Activated naive CD4-positive, alpha-beta T cell (primary cell): ENCODE results near the gene CYP2D6.
"Not testable (repeated sequence)": the region's sequence is repeated elsewhere in the genome, so short reads cannot be mapped to it uniquely, and the experiment has no call there.

Experiments used
- DNase-seq, 4 experiments: peaks; one replicate each; lab custom pipeline; 2025; lab: John Stamatoyannopoulos, UW

The CYP2D6 gene

DNA sequence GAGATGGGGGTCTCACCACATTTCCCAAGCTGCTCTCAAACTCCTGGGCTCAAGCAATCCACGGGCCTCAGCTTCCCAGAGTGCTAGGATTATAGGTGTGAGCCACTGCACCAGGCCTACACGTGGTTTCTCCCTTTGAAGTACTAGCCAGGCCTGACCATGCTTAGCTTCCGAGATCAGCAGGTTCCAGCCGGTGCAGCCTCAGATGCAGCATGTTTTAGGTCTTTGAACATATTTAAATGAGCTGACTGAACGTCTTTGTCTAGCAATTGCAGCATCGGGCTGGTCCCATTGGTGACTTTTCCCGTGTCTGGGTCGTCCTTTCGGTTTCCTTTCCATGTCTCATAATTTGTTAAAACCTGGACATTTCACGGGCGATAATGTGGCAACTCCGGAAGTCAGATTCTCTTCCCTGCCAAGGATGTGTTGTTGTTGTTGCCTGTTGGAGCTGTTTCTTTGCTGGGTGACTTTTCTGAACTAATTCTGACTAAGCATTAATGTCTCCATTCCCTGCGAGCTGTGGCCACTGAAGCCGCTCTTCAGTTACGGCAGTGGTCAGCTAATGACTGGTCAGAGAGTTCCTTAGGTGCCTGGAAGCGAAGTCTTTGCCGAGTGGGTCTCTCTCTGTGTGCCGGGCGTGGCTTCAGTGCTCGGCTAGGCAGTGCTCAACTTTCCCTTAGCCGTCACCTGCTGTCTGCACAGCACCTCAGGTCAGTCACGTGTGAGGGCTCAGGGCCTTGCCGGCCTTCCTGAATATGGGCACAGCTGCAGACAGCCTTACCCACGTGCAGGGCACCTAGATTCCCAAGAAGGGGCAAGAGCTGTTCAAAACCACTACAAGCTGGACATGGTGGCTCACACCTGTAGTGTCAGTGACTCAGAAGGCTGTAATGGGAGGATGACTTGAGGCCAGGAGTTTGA, 3.8 kb upstream of the CYP2D6 start:
- no peak for DNase-seq

- DNase-seq, result no peak
These were observed 1.8 kb upstream of the CYP2D6 start for GRCh38 chr22:42132457-42132856.

DNA sequence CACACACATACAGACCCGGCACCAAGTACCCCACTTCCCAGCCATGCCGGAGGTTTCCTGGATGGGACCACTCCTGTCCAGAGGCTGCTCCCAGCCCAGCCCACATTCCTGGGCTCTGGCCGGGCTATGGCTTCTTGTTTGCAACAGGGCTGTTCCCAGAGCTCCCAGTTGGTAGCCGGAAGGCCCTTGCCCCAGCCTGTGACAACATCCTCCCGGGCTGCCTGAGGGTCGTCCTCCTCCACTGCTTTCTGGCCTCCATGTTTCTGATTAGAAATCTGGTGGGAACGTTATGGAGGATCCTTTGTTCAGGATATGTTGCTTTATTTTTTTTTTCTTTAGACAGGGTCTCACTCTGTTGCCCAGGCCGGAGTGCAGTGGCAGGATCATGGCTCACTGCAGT, 952 bp upstream of the CYP2D6 start:
- DNase-seq, result no peak

DNA sequence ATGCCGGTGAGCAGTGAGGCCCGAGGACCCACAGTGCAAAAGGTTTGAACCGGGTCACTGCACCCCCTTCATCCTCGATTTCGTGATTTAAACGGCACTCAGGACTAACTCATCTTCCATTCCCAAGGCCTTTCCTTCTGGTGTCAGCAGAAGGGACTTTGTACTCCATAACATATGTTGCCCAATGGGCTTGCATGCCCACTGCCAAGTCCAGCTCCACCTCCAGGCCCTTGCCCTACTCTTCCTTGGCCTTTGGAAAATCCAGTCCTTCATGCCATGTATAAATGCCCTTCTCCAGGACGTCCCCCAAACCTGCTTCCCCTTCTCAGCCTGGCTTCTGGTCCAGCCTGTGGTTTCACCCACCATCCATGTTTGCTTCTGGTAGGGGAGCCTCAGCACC, 428 bp downstream of the CYP2D6 start:
- not testable (repeated sequence) for DNase-seq

DNA sequence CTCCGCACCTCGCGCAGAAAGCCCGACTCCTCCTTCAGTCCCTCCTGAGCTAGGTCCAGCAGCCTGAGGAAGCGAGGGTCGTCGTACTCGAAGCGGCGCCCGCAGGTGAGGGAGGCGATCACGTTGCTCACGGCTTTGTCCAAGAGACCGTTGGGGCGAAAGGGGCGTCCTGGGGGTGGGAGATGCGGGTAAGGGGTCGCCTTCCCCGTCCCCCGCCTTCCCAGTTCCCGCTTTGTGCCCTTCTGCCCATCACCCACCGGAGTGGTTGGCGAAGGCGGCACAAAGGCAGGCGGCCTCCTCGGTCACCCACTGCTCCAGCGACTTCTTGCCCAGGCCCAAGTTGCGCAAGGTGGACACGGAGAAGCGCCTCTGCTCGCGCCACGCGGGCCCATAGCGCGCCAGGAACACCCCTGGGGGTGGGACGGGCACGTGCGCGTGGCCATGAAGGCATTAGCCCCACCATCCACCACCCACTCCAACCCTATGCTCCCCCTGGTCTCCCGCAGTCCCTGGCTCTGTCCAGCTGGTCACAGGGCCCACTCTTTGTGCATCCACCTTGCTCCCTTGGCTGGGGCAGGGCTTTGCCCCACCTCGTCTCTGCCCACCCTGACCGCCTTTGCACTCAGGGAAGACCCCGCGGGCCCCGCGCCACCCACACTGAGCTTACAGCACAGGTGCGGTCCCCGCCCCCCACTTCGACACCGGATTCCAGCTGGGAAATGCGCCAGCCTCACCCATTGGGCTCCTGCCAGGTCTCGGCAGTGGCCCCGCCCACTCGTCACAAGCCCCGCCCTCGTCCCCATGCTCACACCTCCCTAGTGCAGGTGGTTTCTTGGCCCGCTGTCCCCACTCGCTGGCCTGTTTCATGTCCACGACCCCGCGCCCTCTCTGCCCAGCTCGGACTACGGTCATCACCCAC, 1.6 kb downstream of the CYP2D6 start:
- not testable (repeated sequence) for DNase-seq

GRCh38 chr22:42128007-42128406, 2.6 kb downstream of the CYP2D6 start:
- DNase-seq, result not testable (repeated sequence)

DNA sequence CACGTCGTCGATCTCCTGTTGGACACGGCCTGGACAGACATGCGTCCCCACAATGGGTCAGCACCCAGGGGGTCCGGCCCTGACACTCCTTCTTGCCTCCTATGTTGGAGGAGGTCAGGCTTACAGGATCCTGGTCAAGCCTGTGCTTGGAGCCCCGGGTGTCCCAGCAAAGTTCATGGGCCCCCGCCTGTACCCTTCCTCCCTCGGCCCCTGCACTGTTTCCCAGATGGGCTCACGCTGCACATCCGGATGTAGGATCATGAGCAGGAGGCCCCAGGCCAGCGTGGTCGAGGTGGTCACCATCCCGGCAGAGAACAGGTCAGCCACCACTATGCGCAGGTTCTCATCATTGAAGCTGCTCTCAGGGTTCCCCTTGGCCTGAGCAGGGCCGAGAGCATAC, 3.0 kb downstream of the CYP2D6 start:
- no peak for DNase-seq

- not testable (repeated sequence) for DNase-seq
These were observed 7.1 kb downstream of the CYP2D6 start for GRCh38 chr22:42123529-42123928.

DNA sequence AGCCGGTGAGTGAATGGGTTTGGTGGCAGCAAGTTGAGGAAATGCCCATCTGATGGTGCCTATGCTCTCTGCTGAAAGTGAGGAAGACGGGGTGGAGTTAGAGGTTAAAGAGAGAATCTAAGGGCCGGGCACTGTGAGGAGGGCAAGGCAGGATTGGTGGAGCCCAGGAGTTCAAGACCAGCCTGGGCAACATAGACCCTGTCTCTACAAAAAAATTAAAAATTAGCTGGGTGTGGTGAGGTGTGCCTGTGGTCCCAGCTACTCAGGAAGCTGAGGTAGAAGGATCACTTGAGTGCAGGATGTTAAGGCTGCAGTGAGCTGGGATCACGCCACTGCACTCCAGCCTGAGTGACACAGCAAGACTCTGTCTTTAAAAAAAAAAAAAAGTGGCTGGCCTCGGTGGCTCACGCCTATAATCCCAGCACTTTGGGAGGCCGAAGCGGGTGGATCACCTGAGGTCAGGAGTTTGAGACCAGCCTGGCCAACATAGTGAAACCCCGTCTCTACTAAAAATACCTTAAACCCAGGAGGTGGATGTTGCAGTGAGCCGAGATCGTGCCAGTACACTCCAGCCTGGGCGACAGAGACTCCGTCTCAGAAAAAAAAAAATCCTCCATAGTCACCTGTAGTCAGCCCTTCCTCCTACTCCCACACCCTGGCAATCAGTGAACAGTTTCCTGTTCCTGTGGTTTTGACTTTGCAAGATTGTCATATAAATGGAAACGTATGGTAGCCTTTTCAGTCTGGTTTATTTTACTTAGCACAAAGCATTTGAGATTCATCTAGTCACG, 10.2 kb downstream of the CYP2D6 start:
- not testable (repeated sequence) for DNase-seq

DNA sequence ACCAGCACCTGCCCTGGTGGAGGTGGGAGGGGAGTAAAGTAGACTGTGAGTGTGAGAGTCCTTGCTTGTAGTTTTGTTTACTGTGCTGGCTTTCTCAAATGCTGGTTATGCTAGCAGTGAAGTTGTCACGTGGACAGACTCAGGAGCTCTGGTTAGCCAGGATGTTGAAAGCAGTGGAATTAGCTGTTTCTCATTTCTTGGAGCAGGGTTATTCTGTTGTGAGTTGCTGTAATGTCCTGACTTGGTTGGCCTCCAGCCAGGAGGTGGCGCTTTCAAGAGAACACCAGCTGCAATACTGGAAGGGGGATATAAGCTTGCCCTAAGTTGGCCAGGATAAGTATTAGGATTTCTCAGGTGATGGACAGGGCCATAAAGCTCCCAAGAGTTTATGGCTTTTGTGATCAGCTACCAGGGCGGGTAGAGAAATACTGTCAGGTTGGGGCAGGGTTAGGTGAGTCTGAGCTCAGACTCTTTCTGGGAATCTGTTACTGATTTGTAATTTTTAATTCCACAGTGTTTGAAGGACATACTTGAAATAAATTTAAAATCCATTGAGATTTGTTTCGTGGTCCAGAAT, 13.7 kb downstream of the CYP2D6 start:
- DNase-seq, result no peak

DNA sequence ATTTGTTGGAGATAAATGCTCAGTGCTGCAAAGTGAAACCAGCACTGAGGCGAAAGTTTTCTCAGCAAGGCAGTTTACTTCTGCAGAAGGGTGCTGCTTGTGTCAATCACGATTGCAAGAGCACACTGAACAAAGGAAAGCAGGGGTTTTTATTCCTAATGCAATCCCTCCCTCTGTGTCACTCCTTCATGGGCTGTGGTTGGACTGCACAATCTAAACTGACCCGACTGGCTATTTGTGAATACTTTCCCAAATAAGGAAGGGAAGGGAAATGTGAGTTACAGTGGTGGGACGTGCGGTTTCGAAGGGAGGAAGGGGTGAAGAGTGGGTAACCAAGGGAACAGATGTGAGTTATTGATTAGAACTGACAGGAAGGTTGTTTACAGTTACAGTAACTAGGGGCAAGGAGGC, 15.2 kb downstream of the CYP2D6 start:
- DNase-seq, result not testable (repeated sequence)

GRCh38 chr22:42114721-42115120, 15.9 kb downstream of the CYP2D6 start:
- no peak for DNase-seq

- not testable (repeated sequence) for DNase-seq
These were observed 17.8 kb downstream of the CYP2D6 start for GRCh38 chr22:42112793-42113192.

DNA sequence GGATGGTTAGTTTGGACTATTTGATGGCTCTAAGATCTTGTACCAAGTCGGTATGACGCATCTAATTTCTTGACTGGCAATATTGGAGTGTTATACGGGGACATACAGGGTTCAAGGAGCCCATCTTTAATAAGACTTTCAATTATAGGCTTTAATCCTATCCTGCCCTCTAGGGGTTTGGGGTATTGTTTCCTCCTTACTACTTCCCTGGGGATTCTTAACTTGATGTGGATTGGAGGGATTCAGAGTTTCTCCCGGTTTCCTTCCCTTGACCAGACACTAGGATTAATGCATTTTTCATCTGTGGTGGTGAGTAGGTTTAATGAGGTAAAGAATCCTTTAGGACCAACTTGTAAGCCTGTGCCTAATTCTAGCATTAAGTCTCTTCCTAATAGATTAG, 18.8 kb downstream of the CYP2D6 start:
- DNase-seq, result no peak

DNA sequence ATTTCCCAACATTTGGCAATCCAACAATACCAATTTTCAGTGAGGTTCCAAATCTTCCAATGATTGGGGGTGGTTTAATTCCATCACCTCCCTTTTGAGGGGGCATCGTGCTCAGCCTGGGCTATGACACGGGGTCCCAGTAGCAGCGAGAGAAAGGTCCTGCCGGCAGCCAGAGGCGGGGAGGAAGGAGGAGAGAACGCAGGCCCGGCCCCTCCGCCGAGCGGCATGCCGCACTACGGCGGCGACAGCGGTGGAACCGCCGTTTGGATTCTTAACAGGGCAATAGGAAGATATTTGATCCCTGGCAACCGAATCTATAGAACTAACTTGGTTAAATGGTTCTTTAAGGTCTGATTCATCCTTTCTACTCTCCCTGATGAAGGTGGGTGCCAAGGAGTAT, 21.8 kb downstream of the CYP2D6 start:
- no peak for DNase-seq

DNA sequence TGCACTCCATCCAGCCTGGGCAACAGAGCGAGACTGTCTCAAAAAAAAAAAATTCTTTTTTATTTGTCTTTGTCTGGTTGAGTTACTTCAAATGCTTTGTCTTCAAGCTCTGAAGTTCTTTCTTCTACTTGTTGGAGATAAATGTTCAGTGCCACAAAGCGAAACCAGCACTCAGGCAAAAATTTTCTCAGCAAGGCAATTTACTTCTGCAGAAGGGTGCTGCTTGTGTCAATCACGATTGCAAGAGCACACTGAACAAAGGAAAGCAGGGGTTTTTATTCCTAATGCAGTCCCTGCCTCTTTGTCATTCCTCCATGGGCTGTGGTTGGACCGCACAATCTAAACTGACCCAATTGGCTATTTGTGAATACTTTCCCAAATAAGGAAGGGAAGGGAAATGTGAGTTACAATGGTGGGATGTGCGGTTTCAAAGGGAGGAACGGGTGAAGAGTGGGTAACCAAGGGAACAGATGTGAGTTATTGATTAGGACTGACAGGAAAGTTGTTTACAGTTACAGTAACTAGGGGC, 26.2 kb downstream of the CYP2D6 start:
- DNase-seq, result not testable (repeated sequence)

DNA sequence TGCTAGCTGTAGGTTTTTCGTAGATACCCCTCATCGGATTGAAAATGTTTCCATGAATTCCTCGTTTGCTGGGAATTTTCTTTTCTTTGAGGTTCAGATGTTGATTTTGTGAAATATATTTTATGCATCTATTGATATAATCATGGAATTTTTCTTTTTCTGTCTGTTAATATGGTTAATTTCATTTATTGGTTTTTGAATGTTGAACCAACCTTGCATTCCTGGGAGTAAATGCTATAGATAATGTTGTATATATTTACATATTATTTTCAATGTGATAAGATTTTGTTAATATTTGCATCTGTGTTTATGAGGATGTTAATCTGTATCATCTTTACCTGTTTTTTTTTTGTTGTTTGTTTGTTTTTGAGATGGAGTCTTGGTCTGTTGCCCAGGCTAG, 29.4 kb downstream of the CYP2D6 start:
- DNase-seq, result no peak

- DNase-seq, result no peak
These were observed 39.2 kb downstream of the CYP2D6 start for GRCh38 chr22:42091455-42091782.

DNA sequence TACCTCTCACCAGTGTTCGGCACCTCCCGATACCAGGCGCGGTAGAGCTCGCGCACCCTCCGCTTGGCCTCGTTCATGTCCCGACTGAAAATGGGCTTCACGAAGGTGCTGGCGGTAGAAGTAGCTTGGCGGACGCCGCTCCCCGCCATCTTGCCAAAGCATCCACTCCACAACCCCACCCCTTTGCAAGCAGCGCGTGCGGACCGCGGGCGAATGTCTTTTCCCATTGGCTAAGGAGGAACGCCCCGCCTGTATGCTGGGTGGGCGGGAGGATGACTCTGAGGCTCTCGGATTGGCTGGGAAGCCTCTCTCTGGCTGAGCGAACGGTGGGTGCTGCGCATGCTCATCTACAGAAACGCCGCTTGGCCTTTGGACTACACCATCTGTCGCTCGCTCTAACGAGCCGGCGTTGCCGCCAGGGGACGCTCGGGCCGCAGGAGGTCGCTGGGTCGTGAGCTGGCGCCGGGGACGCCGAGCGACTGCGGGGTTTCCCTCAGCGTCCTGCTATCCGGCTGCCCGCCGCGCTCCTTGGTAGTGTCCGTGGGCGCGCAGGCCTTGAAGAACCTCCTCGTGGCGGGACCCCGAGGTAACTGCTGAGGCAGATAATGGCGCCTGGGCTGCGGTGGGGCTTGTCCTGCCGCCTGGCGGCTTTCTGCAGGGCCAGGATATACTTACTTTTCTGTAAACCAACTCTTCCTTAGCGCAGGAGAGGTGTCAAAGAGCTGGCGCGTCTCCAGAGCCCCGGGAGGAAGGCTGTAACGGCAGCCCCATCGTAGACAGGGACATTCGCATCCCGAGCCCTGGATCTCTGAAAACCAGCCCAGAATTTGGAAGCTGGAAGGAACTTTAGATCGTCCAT, 39.8 kb downstream of the CYP2D6 start, which contains the start of gene NDUFA6:
Gene NDUFA6 (minus strand): TSS at position 177 of the 859 bp plus-strand sequence. CDS start 28 bp downstream, at position 149.
- peak; percentile 93 to 96 (median 94) for DNase-seq

DNA sequence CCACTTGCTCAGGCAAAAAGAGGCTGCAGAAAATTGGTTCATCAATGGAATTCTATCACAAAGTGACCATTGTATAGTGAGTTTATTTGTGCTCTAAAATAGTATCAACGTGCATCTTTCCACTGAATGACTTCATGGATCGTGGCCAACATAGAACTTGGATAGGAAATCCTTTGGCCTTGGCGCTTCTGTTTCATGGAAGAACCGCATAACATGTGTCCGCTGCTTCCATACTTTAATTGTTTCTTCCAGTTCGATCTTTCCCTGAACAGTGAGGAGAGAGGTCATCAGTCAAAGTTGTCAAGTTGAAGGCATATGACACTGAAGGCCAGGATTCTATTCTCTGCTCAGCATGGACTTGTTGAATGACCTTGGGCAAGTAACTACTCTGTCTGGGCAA, 44.6 kb downstream of the CYP2D6 start:
- no peak for DNase-seq
